Fibroblast of pulmonary artery (primary cell): ENCODE results near the gene LY9.

ENCODE experiments used
- DNase-seq: peaks from one replicate; pipeline ENCODE4 v3.0.0-alpha.2; 2010; ENCODE audit warnings: low read depth
- H3K4me3 ChIP-seq: replicated peaks from 2 replicates; pipeline ENCODE4 v1.5.1; 2011; ENCODE audit warnings: low read depth, mild to moderate bottlenecking, control low read depth, low read length, moderate library complexity
- CTCF ChIP-seq: IDR thresholded peaks from 2 replicates; pipeline ENCODE4 v1.5.1; 2011; ENCODE audit warnings: mild to moderate bottlenecking, control low read depth, low read length, inconsistent platforms; ENCODE audit errors: missing control alignments

LY9 gene

DNA sequence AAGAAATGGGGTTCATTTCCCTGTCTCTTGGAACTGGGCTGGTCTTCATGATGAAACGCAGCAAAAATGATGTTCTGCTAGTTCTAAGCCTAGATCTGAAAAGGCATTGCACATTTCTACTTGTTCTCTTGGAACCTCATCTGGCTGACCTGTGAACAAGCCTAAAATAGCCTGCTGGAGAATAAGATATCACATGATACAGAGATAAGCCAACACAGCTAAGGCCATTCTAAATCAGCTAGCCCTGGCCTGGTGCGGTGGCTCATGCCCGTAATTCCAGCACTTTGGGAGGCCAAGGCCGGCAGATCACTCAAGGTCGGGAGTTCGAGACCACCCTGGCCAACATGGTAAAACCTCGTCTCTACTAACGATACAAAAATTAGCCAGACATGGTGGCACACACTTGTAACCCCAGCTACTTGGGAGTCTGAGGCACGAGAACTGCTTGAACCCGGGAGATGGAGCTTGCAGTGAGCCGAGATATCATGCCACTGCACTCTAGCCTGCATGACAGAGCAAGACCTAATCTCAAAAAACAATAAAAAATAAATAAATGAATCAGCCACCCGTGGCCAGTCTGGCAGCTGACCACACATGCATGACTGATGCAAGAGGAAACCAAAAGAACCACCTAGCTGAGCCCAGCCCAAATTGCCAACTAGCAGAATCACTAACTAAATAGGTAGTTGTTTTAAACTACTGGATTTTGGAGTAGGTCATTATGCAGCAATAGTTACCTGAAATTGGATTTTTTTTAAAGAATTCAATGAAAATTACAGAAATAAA is 48.7 kb downstream of the LY9 start:
- DNase-seq = no peak

GRCh38 chr1:160846281-160846680 is 50.3 kb downstream of the LY9 start:
- no peak for TF ChIP-seq CTCF
- DNase-seq = no peak
- H3K4me3 ChIP-seq = no peak overlapping the region

More for the DNA sequence above, 48.7 kb downstream of the LY9 start:
- H3K4me3 ChIP-seq = no peak overlapping the region
- no peak for TF ChIP-seq CTCF

DNA sequence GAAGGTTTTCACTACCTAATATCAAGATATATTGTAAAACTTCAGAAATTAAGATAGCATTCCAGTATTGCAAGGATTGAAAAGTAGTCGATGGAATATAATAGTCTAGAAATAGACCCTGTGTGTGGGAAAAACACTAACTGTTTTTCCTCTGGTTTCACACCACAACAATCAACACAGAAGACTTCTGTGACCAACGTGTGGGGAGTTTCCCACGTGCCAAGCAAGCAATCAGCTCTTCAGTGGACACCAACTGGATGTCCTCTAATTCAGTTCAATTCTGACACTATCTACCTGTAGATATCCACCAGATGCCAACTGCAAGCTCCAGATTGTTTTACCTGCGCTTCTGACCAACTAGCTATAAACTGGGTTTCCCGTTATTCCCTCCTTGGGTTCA is 54.6 kb downstream of the LY9 start:
- TF ChIP-seq CTCF = no peak
- H3K4me3 ChIP-seq = no peak overlapping the region
- DNase-seq = no peak

GRCh38 chr1:160850993-160851392 is 55.0 kb downstream of the LY9 start:
- no peak for DNase-seq
- no peak for TF ChIP-seq CTCF
- H3K4me3 ChIP-seq = no peak overlapping the region

GRCh38 chr1:160853014-160853413 is 57.0 kb downstream of the LY9 start:
- DNase-seq = no peak
- H3K4me3 ChIP-seq = no peak overlapping the region
- no peak for TF ChIP-seq CTCF

- no peak overlapping the region for H3K4me3 ChIP-seq
- no peak for DNase-seq
- no peak for TF ChIP-seq CTCF
Measured at GRCh38 chr1:160853754-160854153, 57.8 kb downstream of the LY9 start.

GRCh38 chr1:160855181-160855981 is 59.4 kb downstream of the LY9 start:
- DNase-seq = no peak
- H3K4me3 ChIP-seq = no peak overlapping the region
- no peak for TF ChIP-seq CTCF
